Muscle of back (tissue), 11 donors: ENCODE results near the gene CRYBB1. TPM values are rescaled to one million over a fixed set of nuclear protein-coding genes. Genes with fewer than 3 reads are reported as not detected.
"Not testable (repeated sequence)": the region's sequence is repeated elsewhere in the genome, so short reads cannot be mapped to it uniquely, and the experiment has no call there.

Experiments used
- DNase-seq, 3 donors: peaks; one replicate each; pipeline versions ENCODE4 v3.0.0 to v3.0.0-alpha.2; 2013
- polyA plus RNA-seq, 10 donors: library from polyadenylated mRNA; unstranded; fragments of 120-200 nt; gene quantifications; one replicate each; pipeline ENCODE4 v1.2.1, GENCODE V29; 2013; ENCODE audit not compliant: insufficient read length in 10 of 10

CRYBB1 gene
- polyA plus RNA-seq, 10 donors: 0.80 to 1.7 (median 1.2) TPM

DNA sequence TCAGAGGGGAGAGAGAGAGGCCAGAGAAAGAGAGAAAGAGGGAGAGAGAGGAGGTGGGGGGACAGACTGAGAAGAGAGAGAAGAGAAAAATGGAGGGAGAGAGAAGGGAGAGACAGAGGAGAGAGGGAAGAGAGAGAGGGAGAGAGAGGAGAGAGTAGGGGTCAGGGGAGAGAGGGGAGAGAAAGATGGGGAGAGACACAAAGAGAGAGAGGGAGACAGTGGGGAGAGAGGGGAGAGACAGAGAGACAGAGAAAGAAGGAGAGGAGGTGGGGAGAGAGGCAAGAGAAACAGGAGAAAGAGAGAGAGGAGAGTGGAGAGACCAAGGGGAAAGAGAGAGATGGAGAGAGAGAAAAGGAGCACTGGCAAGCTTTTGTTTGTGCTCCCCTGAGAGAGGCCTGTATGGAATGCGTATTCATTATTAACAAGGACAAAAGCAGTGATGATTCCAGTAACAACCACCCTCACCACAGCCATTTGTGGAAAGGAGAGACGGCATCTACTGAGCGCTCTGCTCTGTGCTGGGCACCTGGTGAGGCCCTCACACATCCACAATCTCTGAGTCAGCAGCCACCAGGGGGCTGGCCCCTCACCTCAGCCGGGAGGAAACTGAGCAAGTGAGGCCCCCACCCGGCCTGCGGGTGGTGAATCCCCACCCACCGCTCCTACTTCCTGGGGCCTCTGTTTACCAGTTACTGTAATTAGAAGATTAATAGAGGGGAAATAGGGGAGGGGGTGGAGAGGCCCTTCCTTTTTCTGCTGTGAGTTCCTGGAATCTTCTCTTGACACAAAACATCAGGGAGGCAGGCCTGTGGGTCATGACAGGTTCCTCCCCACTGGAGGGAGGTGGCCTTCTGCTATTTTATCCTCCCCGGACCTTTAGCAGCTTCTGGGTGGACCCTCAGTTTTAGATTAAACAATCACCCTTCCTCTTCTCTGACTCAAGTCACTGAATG is 24.9 kb upstream of the CRYBB1 start:
- no peak for DNase-seq

DNA sequence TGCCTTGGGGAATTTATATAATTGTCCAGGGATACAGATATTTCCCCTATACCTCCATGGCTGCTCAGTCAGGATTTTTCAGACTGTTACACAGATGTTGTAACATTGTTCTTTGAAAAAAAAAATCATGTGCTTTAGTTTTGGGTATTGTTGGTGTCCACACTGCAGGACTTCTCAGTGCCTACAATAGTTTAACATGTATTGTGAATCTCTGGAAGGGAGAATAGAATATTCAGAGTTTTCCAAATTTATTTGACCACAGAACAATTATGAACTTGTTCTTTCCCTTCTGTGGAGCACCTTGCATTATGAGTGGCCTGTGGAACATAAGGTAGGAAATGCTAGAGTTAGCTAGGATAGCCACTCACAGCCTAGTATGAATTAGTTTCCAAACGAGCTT is 18.5 kb upstream of the CRYBB1 start:
- no peak for DNase-seq

DNA sequence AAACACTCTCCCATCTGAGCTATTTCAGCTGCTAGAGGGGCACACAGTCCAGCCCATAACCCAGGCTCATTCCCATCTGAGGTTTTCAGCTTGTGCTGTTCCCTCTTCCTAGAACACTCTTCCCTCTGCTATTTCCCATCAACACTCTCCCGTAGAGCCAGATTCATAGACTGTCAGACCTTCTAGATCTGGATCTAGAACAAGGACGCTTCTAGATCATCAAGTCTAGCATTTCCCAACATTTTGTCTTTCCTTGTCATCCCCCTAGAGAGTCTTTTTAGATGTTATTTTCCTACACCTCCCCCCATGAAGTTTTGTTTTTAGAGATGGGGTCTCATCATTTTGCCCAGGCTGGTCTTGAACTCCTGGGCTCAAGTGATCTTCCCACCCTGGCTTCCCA is 17.3 kb upstream of the CRYBB1 start:
- no peak for DNase-seq

DNA sequence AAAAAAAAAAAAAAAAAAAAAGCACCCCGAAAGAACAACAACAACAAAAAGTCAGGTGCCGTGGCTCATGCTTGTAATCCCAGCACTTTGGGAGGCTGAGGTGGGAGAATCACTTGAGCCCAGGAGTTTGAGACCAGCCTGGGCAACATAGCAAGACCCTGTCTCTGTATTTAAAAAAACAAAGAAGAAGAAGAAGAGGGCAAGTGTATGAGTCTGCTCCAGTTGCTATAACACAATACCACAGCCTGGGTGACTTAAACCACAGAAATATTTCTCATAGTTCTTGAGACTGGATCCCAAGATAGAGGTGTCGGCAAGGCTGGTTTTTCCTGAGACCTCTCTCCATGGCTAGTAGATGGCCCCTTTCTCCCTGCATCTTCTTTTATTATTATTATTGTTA is 16.4 kb upstream of the CRYBB1 start:
- no peak for DNase-seq

DNA sequence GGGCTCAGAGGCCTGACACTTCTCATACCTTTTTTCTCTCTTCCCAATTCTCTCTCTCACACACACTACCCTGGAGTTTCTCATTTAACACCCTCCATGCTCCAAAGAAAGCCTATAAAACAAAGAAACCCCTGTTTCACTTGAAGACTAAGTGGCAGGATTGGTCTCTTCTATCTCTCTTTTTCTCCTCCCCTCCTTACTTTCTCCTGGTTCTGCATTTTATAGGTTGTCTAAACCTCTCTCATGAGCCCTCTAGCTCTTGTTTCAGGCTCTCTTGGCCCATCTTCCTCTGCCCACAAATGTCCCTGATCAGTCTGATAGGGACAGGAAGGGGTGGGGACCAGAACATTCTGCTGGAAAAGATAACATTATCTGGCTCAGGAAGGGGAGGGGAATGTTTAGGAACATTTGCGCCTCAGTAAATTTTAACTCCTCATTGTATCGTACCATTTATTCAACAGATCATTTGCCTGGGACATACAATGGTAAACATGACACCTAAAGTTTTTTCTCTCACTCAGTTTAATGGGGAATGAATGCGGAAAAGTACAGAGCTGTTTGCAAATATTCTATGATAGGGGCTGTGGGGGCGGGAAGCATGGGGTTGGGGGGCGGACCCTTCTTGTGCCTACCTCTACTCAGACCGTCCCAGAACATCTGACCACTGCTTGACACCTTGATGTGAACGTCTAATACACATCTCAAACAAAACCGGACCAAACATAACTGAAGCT is 14.8 kb upstream of the CRYBB1 start:
- DNase-seq: no peak

DNA sequence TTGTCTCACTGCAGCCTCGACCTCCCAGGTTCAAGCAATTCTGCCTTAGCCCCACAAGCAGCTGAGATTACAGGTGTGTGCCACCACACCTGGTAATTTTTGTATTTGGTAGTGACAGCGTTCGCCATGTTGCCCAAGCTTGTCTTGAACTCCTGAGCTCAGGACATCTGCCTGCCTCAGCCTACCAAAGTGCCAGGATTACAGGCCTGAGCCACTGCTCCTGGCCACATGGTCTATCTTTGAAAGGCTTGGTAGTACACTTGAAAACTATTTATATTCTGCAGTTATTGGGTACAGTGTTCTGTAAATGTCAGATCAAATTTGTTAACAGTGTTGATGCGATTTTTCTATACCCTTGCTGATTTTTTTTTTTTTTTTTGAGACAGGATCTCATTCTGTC is 13.5 kb upstream of the CRYBB1 start:
- DNase-seq: no peak

DNA sequence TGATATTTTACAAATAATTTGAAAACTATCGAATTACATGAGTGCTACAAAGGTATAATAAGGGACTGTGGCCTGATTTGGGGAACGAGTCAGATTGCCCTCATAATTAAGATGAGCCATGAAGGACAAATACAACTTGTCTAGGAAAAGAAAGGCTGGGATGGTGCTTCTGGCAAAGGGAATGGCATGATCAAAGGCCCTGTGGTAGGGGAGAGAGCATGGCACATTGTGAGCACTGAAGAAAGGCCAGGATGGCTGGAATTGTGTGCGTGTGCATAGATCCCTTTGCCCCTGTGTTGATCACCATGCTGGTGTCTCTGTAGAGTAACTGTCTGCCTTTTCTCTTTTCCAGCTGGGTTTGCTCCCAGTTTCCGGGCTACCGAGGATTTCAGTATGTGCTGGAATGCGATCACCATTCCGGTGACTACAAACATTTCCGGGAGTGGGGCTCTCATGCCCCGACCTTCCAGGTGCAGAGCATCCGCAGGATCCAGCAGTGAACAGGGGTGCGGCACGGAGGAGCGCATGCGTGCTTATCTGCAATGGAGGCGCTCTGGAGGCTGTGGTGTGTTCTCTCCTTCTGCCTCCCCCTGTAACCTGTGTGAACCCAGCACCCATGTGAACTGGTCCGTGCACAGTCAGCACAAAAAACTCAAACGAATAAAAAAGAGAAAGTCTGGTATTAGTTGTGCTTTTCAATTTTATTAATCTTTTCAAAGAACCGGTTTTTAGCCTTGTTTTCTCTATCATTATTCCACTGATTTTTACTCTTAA is 12.3 kb upstream of the CRYBB1 start:
- DNase-seq: no peak

DNA sequence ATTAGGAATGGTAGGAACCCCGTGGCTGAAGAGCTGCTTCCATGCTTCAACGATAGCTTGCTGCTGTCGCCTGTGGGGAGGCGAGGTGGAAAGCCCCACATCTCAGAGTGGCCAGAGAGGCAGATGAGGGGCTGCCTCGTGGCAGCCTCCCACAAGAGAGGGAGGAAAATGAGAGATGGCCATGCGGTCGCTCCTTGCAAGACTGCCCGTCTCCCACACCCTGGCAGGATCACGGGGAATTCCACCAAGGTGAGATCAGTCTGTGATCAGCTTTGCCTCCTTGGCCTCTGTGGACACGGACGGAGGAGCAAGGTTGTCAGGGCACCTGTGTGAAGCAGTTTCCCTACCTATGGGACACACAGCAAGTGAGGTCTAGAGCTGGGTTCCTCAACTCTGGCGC is 7.0 kb upstream of the CRYBB1 start:
- no peak for DNase-seq

DNA sequence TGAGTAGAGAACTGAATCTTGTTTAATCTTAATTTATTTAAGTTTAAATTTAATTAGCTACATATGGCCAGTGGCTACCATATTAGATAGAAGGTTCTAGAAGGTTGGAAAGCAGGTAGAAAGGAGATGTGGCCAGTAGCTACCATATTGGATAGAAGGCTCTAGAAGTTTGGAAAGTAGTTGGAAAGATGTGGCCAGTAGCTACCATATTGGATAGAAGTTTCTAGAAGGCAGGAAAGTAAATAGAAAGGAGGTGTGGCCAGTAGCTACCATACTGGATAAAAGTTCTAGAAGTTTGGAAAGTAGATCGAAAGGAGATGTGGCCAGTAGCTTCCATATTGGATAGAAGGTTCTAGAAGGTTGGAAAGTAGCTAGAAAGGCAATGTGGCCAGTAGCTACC is 6.2 kb upstream of the CRYBB1 start:
- no peak for DNase-seq

DNA sequence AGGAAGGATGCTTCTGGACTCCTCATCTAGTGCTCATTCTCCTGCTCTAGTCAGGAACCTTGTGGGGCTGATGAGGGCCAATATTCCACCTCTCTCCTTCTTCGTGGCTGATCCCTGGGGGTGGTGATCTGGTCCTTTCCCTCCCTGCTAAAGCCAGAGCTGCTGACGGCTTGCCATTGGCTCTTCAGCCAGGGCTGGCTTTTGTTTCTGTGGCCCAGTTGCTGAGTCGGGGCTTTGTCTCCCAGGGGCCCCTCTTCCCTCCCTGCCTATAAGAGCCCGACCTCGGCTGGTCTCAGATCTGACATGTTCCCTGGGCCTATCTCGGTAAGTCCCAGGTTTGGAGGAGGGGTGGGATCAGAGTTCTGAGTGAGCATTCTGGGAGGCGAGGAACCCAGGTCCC is 3.8 kb upstream of the CRYBB1 start, which contains the start of gene CRYBA4:
Gene CRYBA4 (plus strand): TSS at position 301 of the 400 bp plus-strand sequence. CDS start 634 bp downstream, outside the sequence.
- DNase-seq: no peak

DNA sequence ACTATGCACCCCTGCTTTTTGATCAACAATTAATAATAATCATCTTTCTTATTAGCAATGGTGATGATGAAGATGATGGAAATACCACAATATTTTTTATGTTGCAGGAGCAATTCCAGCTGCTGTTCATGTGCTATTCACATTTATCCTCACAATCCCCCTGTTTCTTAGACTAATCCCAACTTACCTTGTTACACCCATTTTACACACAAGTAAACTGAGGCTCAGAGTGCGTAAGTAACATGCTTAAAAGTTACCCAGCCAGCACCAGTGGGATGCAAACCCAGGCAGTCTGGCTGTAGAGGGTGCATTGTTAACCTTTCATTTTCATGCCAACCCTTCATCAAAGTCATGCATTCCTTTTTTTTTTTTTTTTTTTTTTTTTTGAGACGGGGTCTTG is 2.4 kb upstream of the CRYBB1 start:
- no peak for DNase-seq

DNA sequence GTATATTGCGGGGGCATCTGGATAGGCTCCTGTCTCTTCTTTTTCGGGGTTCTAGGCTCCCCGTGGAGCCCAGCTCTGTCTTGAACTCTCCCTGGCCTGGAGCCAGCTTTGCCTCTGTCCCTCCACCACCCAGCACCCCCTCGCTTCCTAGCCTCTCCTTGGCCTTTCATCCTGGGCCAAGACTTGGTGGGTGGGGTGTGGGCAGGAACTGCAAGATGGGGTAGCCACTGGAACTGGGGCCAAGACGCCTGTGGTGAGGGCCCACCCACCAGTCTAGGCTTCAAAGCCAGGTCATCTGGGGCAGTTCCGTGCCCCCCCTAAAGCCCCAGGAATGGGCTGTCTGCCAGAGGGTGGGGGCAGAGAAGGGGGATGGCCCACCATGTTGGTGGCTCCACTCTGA is 1.7 kb upstream of the CRYBB1 start:
- no peak for DNase-seq

DNA sequence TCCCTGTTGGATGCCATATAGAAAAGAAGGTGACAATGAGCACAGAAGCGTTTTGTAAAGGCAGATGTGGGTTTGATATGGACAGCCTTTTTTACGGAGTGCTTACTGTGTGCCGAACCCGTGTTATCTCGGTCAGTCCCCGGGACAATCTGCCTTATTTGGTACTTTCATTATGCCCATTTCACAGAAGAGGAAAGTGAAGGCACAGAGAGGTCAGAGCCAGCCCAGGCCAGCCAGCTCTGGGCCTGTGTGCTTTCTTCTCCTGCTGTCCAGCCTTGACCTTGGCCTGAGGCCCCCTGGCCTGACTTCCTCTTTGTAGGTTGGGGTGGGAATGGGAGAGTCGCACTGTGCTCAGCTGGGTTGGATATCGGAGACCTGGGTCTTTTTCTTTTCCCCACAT is 628 bp upstream of the CRYBB1 start:
- DNase-seq: no peak

DNA sequence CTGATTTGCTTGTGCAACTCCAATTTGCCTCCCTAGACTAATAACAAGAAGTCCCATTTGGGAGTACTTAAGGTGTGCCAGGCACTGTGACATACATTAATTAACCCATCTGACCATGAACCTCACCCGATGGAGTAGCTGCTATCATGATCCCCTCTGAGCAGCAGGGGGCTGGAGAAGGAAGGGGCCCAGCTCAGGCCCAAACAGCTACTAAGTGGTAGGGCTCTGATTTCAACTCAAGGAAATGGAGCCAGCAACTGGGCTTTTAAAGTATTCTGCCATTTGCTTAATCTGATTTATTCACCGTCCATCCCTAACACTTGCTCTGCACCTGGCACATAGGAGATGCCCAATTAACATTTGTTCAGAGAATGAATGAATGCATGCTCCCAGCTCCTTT is 1.2 kb downstream of the CRYBB1 start:
- no peak for DNase-seq

DNA sequence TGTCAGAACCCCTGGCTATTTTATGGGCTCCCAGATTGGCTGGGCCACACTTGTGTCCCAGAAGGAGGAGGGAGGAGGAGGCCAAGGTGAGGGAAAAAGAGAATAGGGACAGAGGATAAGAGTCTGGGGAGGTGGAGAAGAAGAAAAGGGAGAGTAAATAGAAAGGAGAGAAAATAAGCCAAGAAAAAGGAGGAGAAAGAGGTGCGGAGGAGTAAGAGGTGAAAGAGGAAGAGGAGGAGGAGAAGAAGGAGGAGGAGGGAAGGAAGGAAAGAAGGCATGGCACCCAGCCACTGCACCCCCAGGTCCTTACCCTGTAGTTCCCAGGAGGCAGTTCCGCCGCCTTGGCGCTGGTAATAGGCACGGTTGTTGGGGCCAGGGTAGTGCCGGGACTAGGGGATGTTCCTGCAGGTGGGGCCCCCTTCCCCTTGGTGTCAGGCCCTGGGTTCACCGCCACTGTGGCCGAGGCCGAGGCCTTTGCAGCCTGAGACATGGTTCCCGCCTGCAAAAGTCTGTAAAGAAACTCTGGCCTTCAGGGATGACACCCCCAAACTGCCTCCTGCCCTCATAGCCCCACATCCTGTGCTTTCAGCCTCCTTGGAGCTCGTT is 1.9 kb downstream of the CRYBB1 start:
- no peak for DNase-seq

DNA sequence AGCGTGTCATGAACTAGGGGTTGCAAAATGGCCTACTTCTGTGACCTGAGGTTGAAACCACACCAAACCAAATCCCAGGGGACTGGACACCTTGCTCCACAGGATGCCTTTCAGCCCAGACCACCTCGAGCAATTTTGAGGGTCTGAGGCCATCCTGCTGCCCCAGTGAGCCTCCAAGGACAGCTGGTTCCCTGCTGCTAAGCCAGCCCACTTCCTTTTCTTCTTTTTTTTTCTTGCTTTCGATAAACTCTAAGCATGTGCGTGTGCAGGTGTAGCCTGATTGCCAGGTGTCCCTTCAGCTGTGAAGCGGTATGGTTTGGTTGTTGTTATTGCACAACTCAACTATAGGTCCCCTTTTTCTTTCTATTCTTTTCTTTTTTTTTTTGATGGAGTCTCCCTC is 2.7 kb downstream of the CRYBB1 start:
- DNase-seq: no peak

DNA sequence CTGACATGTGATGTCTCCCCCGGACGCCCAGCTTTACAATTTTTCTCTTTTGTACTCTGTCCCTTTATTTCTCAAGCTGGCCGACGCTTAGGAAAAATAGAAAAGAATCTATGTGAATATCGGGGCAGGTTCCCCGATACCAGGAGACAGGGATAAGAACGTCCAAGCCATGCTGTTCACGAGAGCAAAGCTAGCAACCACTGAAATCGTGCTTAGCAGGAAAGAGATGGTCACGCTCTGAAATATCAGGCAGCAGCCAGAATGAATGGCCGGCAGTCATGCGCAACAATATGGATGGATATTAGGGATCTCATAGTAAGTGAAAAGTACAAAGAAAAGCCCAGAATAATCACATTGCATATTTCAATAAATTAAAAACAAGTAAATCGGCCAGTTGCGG is 3.5 kb downstream of the CRYBB1 start:
- DNase-seq: no peak

DNA sequence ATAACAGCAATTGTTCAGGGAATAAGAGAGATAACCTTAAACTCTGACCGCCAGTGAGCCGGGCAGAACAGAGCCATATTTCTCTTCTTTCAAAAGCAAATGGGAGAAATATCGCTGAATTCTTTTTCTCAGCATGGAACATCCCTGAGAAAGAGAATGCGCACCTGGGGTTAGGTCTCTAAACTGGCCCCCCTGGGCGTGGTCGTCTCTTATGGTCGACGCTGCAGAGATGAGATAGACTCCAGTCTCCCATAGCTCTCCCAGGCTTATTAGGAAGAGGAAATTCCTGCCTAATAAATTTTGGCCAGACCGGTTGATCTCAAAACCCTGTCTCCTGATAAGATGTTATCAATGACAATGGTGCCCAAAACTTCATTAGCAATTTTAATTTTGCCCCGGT is 4.1 kb downstream of the CRYBB1 start:
- DNase-seq: not testable (repeated sequence)

DNA sequence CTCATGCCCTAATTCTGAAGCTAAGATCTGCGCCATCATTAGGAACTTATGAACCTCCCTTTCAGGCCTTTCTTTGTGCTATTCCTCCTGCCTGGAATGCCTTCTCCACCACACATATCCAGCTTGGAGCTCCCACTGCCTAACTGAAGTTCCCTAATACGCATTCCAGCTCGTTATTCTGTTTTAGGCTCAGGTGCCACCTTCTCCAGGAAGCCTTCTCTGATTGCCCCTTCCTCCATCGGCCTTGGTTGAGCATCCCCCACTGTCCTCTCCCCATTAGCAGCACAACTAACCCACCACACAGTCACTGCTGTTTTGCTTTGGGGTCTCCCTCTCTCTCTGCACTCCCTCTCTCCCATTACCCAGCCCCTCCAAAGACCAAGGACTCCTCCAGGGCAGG is 5.2 kb downstream of the CRYBB1 start:
- DNase-seq: no peak

DNA sequence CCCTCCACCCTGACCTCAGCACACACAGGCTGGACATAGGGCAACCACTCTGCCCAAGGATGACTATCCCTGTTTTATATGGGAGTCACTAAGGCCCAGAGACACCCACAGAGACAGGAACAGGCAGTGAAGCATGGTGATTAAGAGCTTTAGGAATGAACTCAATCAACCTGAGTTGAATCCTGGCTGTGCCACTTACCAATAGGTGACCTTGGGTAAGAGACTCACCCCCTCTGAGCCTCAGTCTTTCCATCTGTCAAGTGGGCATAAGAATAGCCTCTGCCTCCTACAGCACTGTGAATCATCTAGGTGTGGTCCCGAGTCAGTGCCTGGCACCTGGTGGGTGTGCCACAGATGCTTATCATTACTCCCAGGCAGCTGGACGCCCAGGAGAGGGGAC is 6.8 kb downstream of the CRYBB1 start:
- no peak for DNase-seq

DNA sequence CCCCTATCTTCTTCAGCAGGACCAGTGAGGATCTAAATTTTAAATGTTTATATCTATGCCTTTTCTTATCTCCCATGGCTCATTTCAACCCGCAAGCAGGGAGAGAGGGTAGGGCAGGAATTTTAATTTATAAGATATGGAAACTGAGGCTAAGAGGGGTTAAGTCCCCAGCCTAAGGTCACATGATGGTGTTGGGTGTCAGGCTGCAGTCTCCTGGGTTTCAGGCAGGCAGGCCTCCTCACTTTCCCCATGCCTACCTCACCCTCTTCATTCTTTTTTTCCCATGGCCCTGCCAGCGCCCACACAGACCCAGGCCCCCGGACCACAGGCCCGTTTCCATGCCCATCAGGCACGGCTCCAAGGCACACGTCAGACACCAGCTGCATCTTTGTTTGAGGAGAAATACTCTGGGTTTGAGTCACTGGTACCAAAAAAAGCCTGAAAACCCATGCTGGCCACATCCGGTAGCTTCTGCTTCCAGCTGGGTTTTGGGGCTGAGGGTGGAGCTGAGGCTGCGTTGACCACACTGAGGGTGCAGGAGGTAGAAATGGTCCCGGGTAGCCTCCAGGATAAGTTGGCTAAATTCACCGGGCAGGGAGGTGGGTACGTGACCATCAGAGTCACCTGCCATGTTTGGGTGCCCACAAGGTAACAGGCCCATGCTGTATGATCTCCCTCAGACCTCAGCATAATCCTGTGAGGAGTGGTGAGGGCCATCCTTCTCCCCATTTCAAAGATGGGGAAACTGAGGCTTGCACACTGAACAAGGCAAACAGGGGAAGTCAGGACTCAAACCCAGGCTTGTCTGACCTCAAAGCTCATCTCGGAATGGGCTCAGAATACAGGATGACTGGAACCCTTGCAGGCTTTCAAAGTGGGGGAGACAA is 7.5 kb downstream of the CRYBB1 start:
- peak; percentile 37 to 53 (median 41) for DNase-seq
